GM13977 (cell line): ENCODE data around the gene PCDHGA12.
A peak's percentile ranks its signal among the peaks of the same experiment; 100 is the strongest.
"Not testable (repeated sequence)": the region's sequence is repeated elsewhere in the genome, so short reads cannot be mapped to it uniquely, and the experiment has no call there.

Experiments used
- DNase-seq: peaks from one replicate; pipeline ENCODE4 v3.0.0; 2012; ENCODE audit warnings: low spot score
- in situ Hi-C: fragments of 300-500 bp; cut with MboI; formaldehyde crosslinking; loops from one replicate; pipeline ENCODE4 v1.12.0; 2022; ENCODE audit warnings: low sequenced_read_pairs, low pct_unique_long_range_greater_than_20kb, mixed read lengths, inconsistent platforms; ENCODE audit not compliant: unreplicated experiment
- TF ChIP-seq, protein P1 (sequence below): IDR thresholded peaks from 2 replicates; pipeline ENCODE4 v1.5.1; 2012; ENCODE audit warnings: mild to moderate bottlenecking, control low read depth; ENCODE audit not compliant: insufficient read depth; ENCODE audit errors: extremely low read depth, missing control alignments

The PCDHGA12 gene

DNA sequence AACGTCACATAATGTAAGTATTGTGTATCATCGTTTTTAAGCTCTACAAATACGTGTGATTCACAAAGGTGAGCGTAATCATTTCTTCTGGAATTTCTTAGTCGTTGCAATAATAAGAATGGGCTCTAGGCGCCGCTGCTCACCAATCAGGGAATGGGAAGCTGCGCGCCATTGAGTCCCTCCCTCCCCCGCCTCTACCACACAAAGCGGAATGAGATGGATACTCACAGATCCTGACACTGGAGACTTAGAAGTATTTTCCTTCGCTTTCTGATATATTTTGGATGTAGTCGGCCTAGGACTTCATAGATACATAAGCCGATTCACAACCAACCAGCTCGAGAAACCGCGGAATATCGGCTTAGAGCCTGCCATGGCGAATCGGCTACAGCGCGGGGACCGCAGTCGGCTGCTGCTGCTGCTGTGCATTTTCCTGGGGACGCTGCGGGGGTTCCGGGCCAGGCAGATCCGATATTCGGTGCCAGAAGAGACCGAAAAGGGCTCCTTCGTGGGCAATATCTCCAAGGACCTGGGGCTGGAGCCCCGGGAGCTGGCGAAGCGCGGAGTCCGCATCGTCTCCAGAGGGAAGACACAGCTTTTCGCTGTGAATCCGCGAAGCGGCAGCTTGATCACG lies 9.3 kb upstream of the PCDHGA12 start, which contains the start of gene PCDHGA11:
Gene PCDHGA11, plus strand, starts transcription at position 197 of the 634 bp plus-strand sequence. Its CDS starts 177 bp downstream, at position 374.
- in situ Hi-C loops: no loop called here
- DNase-seq: peak; percentile 71
- TF ChIP-seq, protein P1, sequence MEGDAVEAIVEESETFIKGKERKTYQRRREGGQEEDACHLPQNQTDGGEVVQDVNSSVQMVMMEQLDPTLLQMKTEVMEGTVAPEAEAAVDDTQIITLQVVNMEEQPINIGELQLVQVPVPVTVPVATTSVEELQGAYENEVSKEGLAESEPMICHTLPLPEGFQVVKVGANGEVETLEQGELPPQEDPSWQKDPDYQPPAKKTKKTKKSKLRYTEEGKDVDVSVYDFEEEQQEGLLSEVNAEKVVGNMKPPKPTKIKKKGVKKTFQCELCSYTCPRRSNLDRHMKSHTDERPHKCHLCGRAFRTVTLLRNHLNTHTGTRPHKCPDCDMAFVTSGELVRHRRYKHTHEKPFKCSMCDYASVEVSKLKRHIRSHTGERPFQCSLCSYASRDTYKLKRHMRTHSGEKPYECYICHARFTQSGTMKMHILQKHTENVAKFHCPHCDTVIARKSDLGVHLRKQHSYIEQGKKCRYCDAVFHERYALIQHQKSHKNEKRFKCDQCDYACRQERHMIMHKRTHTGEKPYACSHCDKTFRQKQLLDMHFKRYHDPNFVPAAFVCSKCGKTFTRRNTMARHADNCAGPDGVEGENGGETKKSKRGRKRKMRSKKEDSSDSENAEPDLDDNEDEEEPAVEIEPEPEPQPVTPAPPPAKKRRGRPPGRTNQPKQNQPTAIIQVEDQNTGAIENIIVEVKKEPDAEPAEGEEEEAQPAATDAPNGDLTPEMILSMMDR: peak; percentile 73

DNA sequence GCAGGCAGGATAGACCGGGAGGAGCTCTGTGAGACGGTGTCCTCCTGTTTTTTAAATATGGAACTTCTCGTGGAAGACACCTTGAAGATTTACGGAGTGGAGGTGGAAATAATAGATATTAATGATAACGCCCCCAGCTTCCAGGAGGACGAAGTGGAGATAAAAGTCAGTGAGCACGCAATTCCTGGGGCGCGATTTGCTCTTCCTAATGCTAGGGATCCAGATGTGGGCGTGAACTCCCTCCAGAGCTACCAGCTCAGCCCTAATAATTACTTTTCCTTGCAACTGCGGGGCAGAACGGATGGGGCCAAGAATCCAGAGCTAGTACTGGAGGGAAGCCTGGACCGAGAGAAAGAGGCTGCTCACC lies 8.8 kb upstream of the PCDHGA12 start:
- TF ChIP-seq, protein P1: no peak
- DNase-seq: no peak
- in situ Hi-C loops: no loop called here

DNA sequence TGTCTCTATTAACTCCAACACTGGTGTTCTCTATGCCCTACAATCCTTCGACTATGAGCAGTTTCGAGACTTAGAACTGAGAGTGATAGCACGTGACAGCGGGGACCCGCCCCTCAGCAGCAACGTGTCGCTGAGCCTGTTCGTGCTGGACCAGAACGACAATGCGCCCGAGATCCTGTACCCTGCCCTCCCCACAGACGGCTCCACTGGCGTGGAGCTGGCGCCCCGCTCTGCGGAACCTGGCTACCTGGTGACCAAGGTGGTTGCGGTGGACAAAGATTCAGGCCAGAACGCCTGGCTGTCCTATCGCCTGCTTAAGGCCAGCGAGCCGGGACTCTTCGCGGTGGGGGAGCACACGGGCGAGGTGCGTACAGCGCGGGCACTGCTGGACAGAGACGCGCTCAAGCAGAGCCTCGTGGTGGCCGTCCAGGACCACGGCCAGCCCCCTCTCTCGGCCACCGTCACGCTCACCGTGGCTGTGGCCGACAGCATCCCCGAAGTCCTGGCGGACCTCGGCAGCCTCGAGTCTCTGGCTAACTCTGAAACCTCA lies 7.5 kb upstream of the PCDHGA12 start:
- DNase-seq: no peak
- TF ChIP-seq, protein P1: no peak
- in situ Hi-C loops: no loop called here

DNA sequence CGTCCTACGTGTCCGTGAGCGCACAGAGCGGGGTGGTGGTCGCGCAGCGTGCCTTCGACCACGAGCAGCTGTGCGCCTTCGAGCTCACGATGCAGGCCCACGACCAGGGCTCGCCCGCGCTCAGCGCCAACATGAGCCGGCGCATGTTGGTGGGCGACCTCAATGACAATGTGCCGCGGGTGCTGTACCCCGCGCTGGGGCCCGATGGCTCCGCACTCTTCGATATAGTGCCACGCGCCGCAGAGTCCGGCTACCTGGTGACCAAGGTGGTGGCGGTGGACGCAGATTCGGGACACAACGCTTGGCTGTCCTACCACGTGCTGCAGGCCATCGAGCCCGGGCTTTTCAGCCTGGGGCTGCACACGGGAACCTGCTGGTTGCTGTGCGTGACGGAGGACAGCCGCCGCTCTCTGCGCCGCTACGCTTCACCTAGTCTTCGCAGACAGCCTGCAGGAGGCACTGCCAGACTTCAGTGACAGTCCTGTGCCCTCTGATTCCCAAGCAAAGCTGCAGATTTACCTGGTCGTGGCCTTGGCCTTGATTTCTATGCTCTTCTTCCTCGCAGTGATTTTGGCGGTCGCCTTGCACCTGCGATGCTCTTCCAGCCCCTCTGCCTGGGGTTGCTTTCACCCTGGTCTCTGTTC lies 2.4 kb upstream of the PCDHGA12 start:
- no peak for DNase-seq
- TF ChIP-seq, protein P1: no peak
- in situ Hi-C loops: no loop called here

DNA sequence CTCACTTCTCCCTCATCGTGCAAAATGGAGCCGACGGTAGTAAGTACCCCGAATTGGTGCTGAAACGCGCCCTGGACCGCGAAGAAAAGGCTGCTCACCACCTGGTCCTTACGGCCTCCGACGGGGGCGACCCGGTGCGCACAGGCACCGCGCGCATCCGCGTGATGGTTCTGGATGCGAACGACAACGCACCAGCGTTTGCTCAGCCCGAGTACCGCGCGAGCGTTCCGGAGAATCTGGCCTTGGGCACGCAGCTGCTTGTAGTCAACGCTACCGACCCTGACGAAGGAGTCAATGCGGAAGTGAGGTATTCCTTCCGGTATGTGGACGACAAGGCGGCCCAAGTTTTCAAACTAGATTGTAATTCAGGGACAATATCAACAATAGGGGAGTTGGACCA lies 979 bp downstream of the PCDHGA12 start:
- DNase-seq: peak; percentile 61
- TF ChIP-seq, protein P1: no peak
- in situ Hi-C loops: no loop called here

DNA sequence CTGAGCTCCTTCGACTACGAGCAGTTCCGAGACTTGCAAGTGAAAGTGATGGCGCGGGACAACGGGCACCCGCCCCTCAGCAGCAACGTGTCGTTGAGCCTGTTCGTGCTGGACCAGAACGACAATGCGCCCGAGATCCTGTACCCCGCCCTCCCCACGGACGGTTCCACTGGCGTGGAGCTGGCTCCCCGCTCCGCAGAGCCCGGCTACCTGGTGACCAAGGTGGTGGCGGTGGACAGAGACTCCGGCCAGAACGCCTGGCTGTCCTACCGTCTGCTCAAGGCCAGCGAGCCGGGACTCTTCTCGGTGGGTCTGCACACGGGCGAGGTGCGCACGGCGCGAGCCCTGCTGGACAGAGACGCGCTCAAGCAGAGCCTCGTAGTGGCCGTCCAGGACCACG lies 2.0 kb downstream of the PCDHGA12 start:
- in situ Hi-C loops: not testable (repeated sequence)

DNA sequence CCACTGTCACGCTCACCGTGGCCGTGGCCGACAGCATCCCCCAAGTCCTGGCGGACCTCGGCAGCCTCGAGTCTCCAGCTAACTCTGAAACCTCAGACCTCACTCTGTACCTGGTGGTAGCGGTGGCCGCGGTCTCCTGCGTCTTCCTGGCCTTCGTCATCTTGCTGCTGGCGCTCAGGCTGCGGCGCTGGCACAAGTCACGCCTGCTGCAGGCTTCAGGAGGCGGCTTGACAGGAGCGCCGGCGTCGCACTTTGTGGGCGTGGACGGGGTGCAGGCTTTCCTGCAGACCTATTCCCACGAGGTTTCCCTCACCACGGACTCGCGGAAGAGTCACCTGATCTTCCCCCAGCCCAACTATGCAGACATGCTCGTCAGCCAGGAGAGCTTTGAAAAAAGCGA lies 2.4 kb downstream of the PCDHGA12 start:
- in situ Hi-C loops, DNase-seq: not testable (repeated sequence)

More for the DNA sequence above, 2.0 kb downstream of the PCDHGA12 start:
- not testable (repeated sequence) for DNase-seq

DNA sequence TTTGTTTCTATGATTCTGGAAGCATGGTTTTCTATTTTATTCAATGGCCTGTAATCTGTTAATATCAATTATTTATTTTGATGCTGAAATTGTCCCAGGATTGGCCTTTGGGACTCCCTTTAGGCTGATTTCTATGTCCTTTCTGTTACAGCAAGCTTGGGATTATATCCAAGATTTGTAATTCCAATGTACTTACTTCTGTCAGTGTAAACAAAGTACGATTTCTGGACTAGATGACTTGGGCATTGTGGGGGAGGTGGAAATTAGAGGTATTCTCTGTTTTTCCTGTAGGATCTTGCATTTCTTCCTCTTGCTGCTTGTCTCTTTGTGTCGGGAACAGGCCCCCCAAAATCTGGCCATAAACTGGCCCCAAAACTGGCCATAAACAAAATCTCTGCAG lies 3.7 kb downstream of the PCDHGA12 start:
- no peak for DNase-seq
- TF ChIP-seq, protein P1: no peak
- in situ Hi-C loops: no loop called here
